Lower lobe of right lung (tissue), 2 donors: ENCODE results near the gene KHDC1. TPM values are rescaled to one million over a fixed set of nuclear protein-coding genes. Genes with fewer than 3 reads are reported as not detected.
"Not testable (repeated sequence)": the region's sequence is repeated elsewhere in the genome, so short reads cannot be mapped to it uniquely, and the experiment has no call there.

Source experiments
- ATAC-seq, 2 donors: fragments of 200-7000 bp; cut with Tn5 transposase; one replicate each; pipeline ENCODE4 v1.9.1; 2020 to 2022; ENCODE audit warnings: mild to moderate bottlenecking in 2 of 2, moderate library complexity in 2 of 2
- DNase-seq: peaks from one replicate; pipeline ENCODE4 v3.0.0-alpha.2; 2020
- H3K27ac ChIP-seq: fragments of 200-600 bp; one replicate; pipeline ENCODE4 v1.8.0; 2022
- H3K27me3 ChIP-seq: fragments of 200-600 bp; one replicate; pipeline ENCODE4 v1.8.0; 2022; ENCODE audit warnings: low read depth
- H3K36me3 ChIP-seq: fragments of 200-600 bp; one replicate; pipeline ENCODE4 v1.8.0; 2022; ENCODE audit warnings: mild to moderate bottlenecking
- H3K4me1 ChIP-seq: fragments of 200-600 bp; one replicate; pipeline ENCODE4 v1.8.0; 2022
- H3K4me3 ChIP-seq: fragments of 200-600 bp; one replicate; pipeline ENCODE4 v1.8.0; 2022; ENCODE audit warnings: mild to moderate bottlenecking
- H3K9me3 ChIP-seq: fragments of 200-600 bp; one replicate; pipeline ENCODE4 v1.8.0; 2022
- CTCF ChIP-seq: fragments of 200-600 bp; IDR thresholded peaks from one replicate; pipeline ENCODE4 v1.8.0; 2022; ENCODE audit warnings: antibody characterized with exemption, mild to moderate bottlenecking
- intact Hi-C: fragments of 100-400 bp; cut with DNase I; formaldehyde crosslinking; loops from one replicate; pipeline ENCODE4 v1.11.0; 2022
- total RNA-seq: library from RNA; stranded (reverse); fragmentation: NEBNext Ultra II Directional; extraction: Animal tissue kit (Norgen Biotek cat#: 25700); gene quantifications from one replicate; pipeline ENCODE4 v1.2.1, GENCODE V29; 2021
- donor health status: DM: no; HTN: yes; CAD: no; lungs with severe emphysema.

Gene KHDC1
- total RNA-seq, 1 donor from 2014 or later: 1.7 TPM

- H3K27ac ChIP-seq: no peak overlapping the region
- no peak for TF ChIP-seq CTCF
Measured at GRCh38 chr6:73240730-73241129, 22.3 kb downstream of the KHDC1 start.

GRCh38 chr6:73236144-73236750, 26.7 kb downstream of the KHDC1 start:
- H3K36me3 ChIP-seq: no peaks in the 10 kb centered on the region
- no peak for TF ChIP-seq CTCF
- no peak overlapping the region for H3K4me3 ChIP-seq
- no peaks in the 10 kb centered on the region for H3K27me3 ChIP-seq
- no peaks in the 10 kb centered on the region for H3K4me1 ChIP-seq
- intact Hi-C loops: no loop called here
- no peaks in the 10 kb centered on the region for H3K9me3 ChIP-seq
- H3K27ac ChIP-seq: no peak overlapping the region
- ATAC-seq (no peak), DNase-seq (no peak)

More at GRCh38 chr6:73240730-73241129, 22.3 kb downstream of the KHDC1 start:
- DNase-seq: no peak
- no peaks in the 10 kb centered on the region for H3K27me3 ChIP-seq
- intact Hi-C loops: no loop called here
- no peaks in the 10 kb centered on the region for H3K9me3 ChIP-seq
- no peaks in the 10 kb centered on the region for H3K36me3 ChIP-seq
- no peak overlapping the region for H3K4me3 ChIP-seq
- H3K4me1 ChIP-seq: no peaks in the 10 kb centered on the region
- ATAC-seq: no peak

- H3K4me1 ChIP-seq: no peaks in the 10 kb centered on the region
- H3K4me3 ChIP-seq: no peak overlapping the region
- H3K27me3 ChIP-seq: no peaks in the 10 kb centered on the region
- no peak for TF ChIP-seq CTCF
- H3K27ac ChIP-seq: no peak overlapping the region
- DNase-seq (no peak), ATAC-seq (no peak)
- no peaks in the 10 kb centered on the region for H3K9me3 ChIP-seq
- H3K36me3 ChIP-seq: no peaks in the 10 kb centered on the region
- intact Hi-C loops: no loop called here
Measured at GRCh38 chr6:73234733-73235132, 28.3 kb downstream of the KHDC1 start.

- H3K27me3 ChIP-seq, intact Hi-C loops: not testable (repeated sequence)
Measured at GRCh38 chr6:73233971-73234370, 29.0 kb downstream of the KHDC1 start.

GRCh38 chr6:73233048-73233447, 29.9 kb downstream of the KHDC1 start:
- Histone ChIP-seq H3K36me3 (no peaks in the 10 kb centered on the region), H3K4me1 (no peaks in the 10 kb centered on the region), H3K9me3 (no peaks in the 10 kb centered on the region), H3K4me3 (no peak overlapping the region), H3K27me3 (no peaks in the 10 kb centered on the region), H3K27ac (no peak overlapping the region)
- DNase-seq: no peak
- no peak for ATAC-seq
- TF ChIP-seq CTCF: no peak
- intact Hi-C loops: no loop called here

More at GRCh38 chr6:73233971-73234370, 29.0 kb downstream of the KHDC1 start:
- H3K36me3 ChIP-seq, H3K4me1 ChIP-seq, DNase-seq, H3K27ac ChIP-seq, H3K4me3 ChIP-seq, H3K9me3 ChIP-seq: not testable (repeated sequence)
- ATAC-seq: peak in 1 of 2 donors; percentile 40

GRCh38 chr6:73231986-73232391, 31.0 kb downstream of the KHDC1 start:
- Histone ChIP-seq H3K4me3 (no peak overlapping the region), H3K9me3 (no peaks in the 10 kb centered on the region), H3K36me3 (no peaks in the 10 kb centered on the region), H3K27me3 (no peaks in the 10 kb centered on the region), H3K4me1 (no peaks in the 10 kb centered on the region), H3K27ac (no peak overlapping the region)
- intact Hi-C loops: no loop called here
- TF ChIP-seq CTCF: no peak
- DNase-seq (no peak), ATAC-seq (no peak)
